Measurements from ENCODE around the gene PRG3.

DNA sequence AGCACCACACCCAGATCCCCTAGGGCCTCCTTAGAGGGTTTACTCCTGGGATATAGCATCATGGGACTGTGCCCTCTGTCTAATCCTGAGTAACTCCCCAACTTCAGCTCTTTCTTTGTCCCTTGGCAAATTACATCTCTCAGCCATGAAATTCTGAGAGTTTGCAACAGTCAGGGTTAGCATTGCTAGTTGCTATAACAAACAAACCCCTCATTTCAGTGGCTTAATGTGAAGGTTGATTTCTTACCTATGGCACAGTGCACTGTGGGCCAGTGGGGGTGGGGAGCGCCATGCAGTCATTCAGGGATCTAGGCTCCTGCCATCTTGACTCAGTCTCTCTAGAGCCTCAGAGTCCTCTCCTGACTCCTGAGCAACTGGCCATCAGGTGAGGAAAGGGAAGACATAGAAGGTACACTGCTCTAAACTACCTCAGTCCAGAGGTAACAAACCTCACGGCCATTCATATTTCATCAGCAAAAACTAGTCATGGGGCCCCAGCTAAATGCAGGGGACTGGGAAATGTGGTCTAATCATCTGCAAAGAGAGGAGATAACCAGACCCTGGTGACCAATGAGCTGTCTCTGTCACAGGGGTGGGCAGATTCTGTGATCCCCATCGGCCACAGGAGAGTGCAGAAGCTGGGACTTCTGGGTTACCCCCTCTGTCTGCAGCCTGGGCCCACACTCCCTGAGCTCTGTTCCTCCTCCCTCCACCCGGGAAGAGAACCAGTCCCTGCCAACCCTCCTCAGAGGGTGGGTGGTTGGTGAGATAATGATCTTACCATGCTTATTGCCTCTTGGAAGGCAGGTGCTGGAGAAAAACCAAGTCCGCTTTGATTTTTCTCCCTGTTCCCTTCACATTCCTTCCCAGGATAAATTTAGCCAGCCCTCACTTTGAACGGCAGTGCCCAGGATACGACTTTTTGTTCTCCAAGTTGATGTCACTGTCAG lies 17.5 kb downstream of the PRG3 start:
- no peak for TF ChIP-seq ETS1 (conservative IDR thresholded peaks at IDR 0.05; ENCODE audit: control insufficient read depth, low read depth, low read length)
- TF ChIP-seq FOXJ3 (CRISPR knock-in tag; IDR thresholded peaks at IDR 0.05): no peak
- no peak for TF ChIP-seq ZBTB8A (IDR thresholded peaks at IDR 0.05; ENCODE audit: partially characterized antibody)
- TF ChIP-seq YY1 (IDR thresholded peaks at IDR 0.05; ENCODE audit: borderline replicate concordance in 1 of 3, control insufficient read depth in 1 of 3, extremely low read depth in 1 of 3, insufficient read depth in 3 of 3, insufficient read length in 1 of 3, insufficient replicate concordance in 2 of 3, low read depth in 1 of 3, low read length in 2 of 3): no peak
- TF ChIP-seq, protein P1, sequence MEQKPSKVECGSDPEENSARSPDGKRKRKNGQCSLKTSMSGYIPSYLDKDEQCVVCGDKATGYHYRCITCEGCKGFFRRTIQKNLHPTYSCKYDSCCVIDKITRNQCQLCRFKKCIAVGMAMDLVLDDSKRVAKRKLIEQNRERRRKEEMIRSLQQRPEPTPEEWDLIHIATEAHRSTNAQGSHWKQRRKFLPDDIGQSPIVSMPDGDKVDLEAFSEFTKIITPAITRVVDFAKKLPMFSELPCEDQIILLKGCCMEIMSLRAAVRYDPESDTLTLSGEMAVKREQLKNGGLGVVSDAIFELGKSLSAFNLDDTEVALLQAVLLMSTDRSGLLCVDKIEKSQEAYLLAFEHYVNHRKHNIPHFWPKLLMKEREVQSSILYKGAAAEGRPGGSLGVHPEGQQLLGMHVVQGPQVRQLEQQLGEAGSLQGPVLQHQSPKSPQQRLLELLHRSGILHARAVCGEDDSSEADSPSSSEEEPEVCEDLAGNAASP (IDR thresholded peaks at IDR 0.05): no peak
- no peak for TF ChIP-seq BHLHE40 (IDR thresholded peaks at IDR 0.05; ENCODE audit: low read length)

All from K562 (cell line).